ENCODE data around the gene SLC24A3. TPM values are rescaled to one million over a fixed set of nuclear protein-coding genes. Genes with fewer than 3 reads are reported as not detected.

Gene SLC24A3
- total and polyA plus RNA-seq, 2 of the 13 experiments (the other 11 are each of a cell fraction or from before 2014, with no cell fraction given), result not detected

- Histone ChIP-seq H3K79me2 (ENCODE audit: insufficient read depth, low read length) (no peaks in the 10 kb centered on the region), H2AFZ (ENCODE audit: low read length) (no peak overlapping the region)
These were observed 554.6 kb downstream of the SLC24A3 start for GRCh38 chr20:19767070-19767469.

GRCh38 chr20:19768325-19768842, 555.9 kb downstream of the SLC24A3 start:
- WGBS (ENCODE audit: low lambda C conversion rate), result 71% methylated on average over 7 of the region's 7 CpGs
- CTCF ChIA-PET (ENCODE audit: low intra/inter-chr PET ratio, low total read pairs), result no interaction called here
- H2AFZ ChIP-seq (ENCODE audit: low read length), result no peak overlapping the region
- no peaks in the 10 kb centered on the region for H3K79me2 ChIP-seq (ENCODE audit: insufficient read depth, low read length)
- BruUV-seq (replicated peaks), result no TSS peak
- no peak overlapping the region for H3K9ac ChIP-seq (ENCODE audit: insufficient read depth, low read depth, low read length)
- POLR2A ChIA-PET, result no interaction called here
- H4K20me1 ChIP-seq (ENCODE audit: insufficient read depth, low read length), result no peaks in the 10 kb centered on the region
- no peak overlapping the region for H3K4me2 ChIP-seq (ENCODE audit: low read depth, low read length)
- in situ Hi-C loops (cut with HindIII; ENCODE audit: extremely low pct_ligation_motif_present, low pct_unique_long_range_greater_than_20kb), result no loop called here
- no peaks in the 10 kb centered on the region for H3K27me3 ChIP-seq (ENCODE audit: control insufficient read depth in 1 of 2, insufficient read depth in 2 of 2, low read length in 2 of 2)
- H3K4me1 ChIP-seq (ENCODE audit: insufficient read depth, low read length), result peaks cover 12% of the 10 kb centered on the region; the same call in 1 of the 2 replicates
- ATAC-seq (no peak), DNase-seq (ENCODE audit: low spot score) (no peak), FAIRE-seq (no peak)
- no peak overlapping the region for H3K27ac ChIP-seq (ENCODE audit: extremely low read length, insufficient read depth, low read length)
- H3K9me3 ChIP-seq (ENCODE audit: low read length), result no peaks in the 10 kb centered on the region
- intact Hi-C loops (cut with micrococcal nuclease; ENCODE audit: unreplicated experiment), result no loop called here
- no peak overlapping the region for H3K4me3 ChIP-seq (replicated peaks in 1 of 3; ENCODE audit: insufficient read depth in 1 of 3, low read depth in 2 of 3, low read length in 3 of 3)
- no peaks in the 10 kb centered on the region for H3K36me3 ChIP-seq (replicated peaks in 1 of 2; ENCODE audit: control insufficient read depth in 1 of 2, insufficient read depth in 2 of 2, low read length in 2 of 2)
- TF ChIP-seq CC2D1A (CRISPR knock-in tag; IDR thresholded peaks at IDR 0.05), result no peak
- no peak for TF ChIP-seq ZNF773 (CRISPR knock-in tag; IDR thresholded peaks at IDR 0.05; ENCODE audit: borderline replicate concordance)
- no peak for TF ChIP-seq ZNF281 (CRISPR knock-in tag; IDR thresholded peaks at IDR 0.05; ENCODE audit: borderline replicate concordance)
- no peak for TF ChIP-seq ZBTB37 (CRISPR knock-in tag; IDR thresholded peaks at IDR 0.05)
- TF ChIP-seq ZBTB42 (CRISPR knock-in tag; IDR thresholded peaks at IDR 0.05), result no peak
- TF ChIP-seq ZNF7 (CRISPR knock-in tag; IDR thresholded peaks at IDR 0.05), result no peak
- TF ChIP-seq ZSCAN20 (CRISPR knock-in tag; IDR thresholded peaks at IDR 0.05; ENCODE audit: borderline replicate concordance), result no peak
- TF ChIP-seq HBP1 (CRISPR knock-in tag; IDR thresholded peaks at IDR 0.05; ENCODE audit: low read depth), result no peak
- TF ChIP-seq FOXK1 (CRISPR knock-in tag; IDR thresholded peaks at IDR 0.05; ENCODE audit: borderline replicate concordance, low read depth), result no peak
- no peak for TF ChIP-seq ZNF547 (CRISPR knock-in tag; IDR thresholded peaks at IDR 0.05)
- no peak for TF ChIP-seq ZNF543 (CRISPR knock-in tag; IDR thresholded peaks at IDR 0.05)
- no peak for TF ChIP-seq MAFF (IDR thresholded peaks at IDR 0.05; ENCODE audit: low read depth, low read length)
- no peak for TF ChIP-seq ATF7-NPFF (CRISPR knock-in tag; IDR thresholded peaks at IDR 0.05; ENCODE audit: low read depth)

More at GRCh38 chr20:19767070-19767469, 554.6 kb downstream of the SLC24A3 start:
- ATAC-seq (no peak), DNase-seq (ENCODE audit: low spot score) (no peak), FAIRE-seq (no peak)
- no peaks in the 10 kb centered on the region for H3K36me3 ChIP-seq (replicated peaks in 1 of 2; ENCODE audit: control insufficient read depth in 1 of 2, insufficient read depth in 2 of 2, low read length in 2 of 2)
- ChIA-PET CTCF (ENCODE audit: low intra/inter-chr PET ratio, low total read pairs) (no interaction called here), POLR2A (no interaction called here)
- no peak overlapping the region for H3K4me2 ChIP-seq (ENCODE audit: low read depth, low read length)
- WGBS (ENCODE audit: low lambda C conversion rate), result 39% methylated on average over 4 of the region's 4 CpGs
- H3K4me1 ChIP-seq (ENCODE audit: insufficient read depth, low read length), result peaks cover 12% of the 10 kb centered on the region; the same call in 1 of the 2 replicates
- H3K27ac ChIP-seq (ENCODE audit: extremely low read length, insufficient read depth, low read length), result no peak overlapping the region
- H3K9me3 ChIP-seq (ENCODE audit: low read length), result no peaks in the 10 kb centered on the region
- in situ Hi-C loops (cut with HindIII; ENCODE audit: extremely low pct_ligation_motif_present, low pct_unique_long_range_greater_than_20kb), result no loop called here
- no TSS peak for BruUV-seq (replicated peaks)
- H3K4me3 ChIP-seq (replicated peaks in 1 of 3; ENCODE audit: insufficient read depth in 1 of 3, low read depth in 2 of 3, low read length in 3 of 3), result no peak overlapping the region
- H4K20me1 ChIP-seq (ENCODE audit: insufficient read depth, low read length), result no peaks in the 10 kb centered on the region
- H3K27me3 ChIP-seq (ENCODE audit: control insufficient read depth in 1 of 2, insufficient read depth in 2 of 2, low read length in 2 of 2), result no peaks in the 10 kb centered on the region
- intact Hi-C loops (cut with micrococcal nuclease; ENCODE audit: unreplicated experiment), result no loop called here
- H3K9ac ChIP-seq (ENCODE audit: insufficient read depth, low read depth, low read length), result no peak overlapping the region
- TF ChIP-seq NCOA5 (CRISPR knock-in tag; IDR thresholded peaks at IDR 0.05), result no peak
- no peak for TF ChIP-seq MTA1 (CRISPR knock-in tag; IDR thresholded peaks at IDR 0.05; ENCODE audit: borderline replicate concordance)
- TF ChIP-seq EZH2 (conservative IDR thresholded peaks at IDR 0.05; ENCODE audit: low read depth, low read length), result no peak
